Hepatocyte (in vitro differentiated cells): Measurements from ENCODE around the gene CSRP2. TPM values are rescaled to one million over a fixed set of nuclear protein-coding genes. Genes with fewer than 3 reads are reported as not detected.

Experiments used
- DNase-seq: peaks from one replicate; pipeline ENCODE4 v3.0.0-alpha.2; 2016; ENCODE audit warnings: low spot score
- H2AFZ ChIP-seq: fragments of 200-600 bp; sonication (generic); 2 replicates; pipeline ENCODE4 v1.6.0; 2016; ENCODE audit warnings: antibody characterized with exemption, mild to moderate bottlenecking
- H3K27ac ChIP-seq: fragments of 200-600 bp; sonication (generic); 2 replicates; pipeline ENCODE4 v1.5.1; 2016; ENCODE audit warnings: mild to moderate bottlenecking
- H3K27me3 ChIP-seq: fragments of 200-600 bp; sonication (generic); 2 replicates; pipeline ENCODE4 v1.6.1; 2016
- H3K36me3 ChIP-seq: fragments of 200-600 bp; sonication (generic); replicated peaks from 2 replicates; pipeline ENCODE4 v1.5.1; 2016; ENCODE audit warnings: low read depth; ENCODE audit not compliant: insufficient read depth
- H3K4me1 ChIP-seq: fragments of 200-600 bp; sonication (generic); 2 replicates; pipeline ENCODE4 v1.5.1; 2016; ENCODE audit warnings: mild to moderate bottlenecking, moderate library complexity; ENCODE audit not compliant: insufficient read depth
- H3K4me2 ChIP-seq: fragments of 200-600 bp; sonication (generic); 2 replicates; pipeline ENCODE4 v1.6.0; 2016
- H3K4me3 ChIP-seq: fragments of 200-600 bp; sonication (generic); 2 replicates; pipeline ENCODE4 v1.5.1; 2016; ENCODE audit warnings: mild to moderate bottlenecking
- H3K79me2 ChIP-seq: fragments of 200-600 bp; sonication (generic); 2 replicates; pipeline ENCODE4 v1.6.0; 2017; ENCODE audit warnings: mild to moderate bottlenecking
- H3K9me2 ChIP-seq: fragments of 200-600 bp; sonication (generic); replicated peaks from 2 replicates; pipeline ENCODE4 v1.6.0; 2017; ENCODE audit warnings: mild to moderate bottlenecking; ENCODE audit not compliant: insufficient read depth
- H3K9me3 ChIP-seq: fragments of 200-600 bp; sonication (generic); 2 replicates; pipeline ENCODE4 v1.5.1; 2016; ENCODE audit warnings: low read depth, mild to moderate bottlenecking
- H4K20me1 ChIP-seq: fragments of 200-600 bp; sonication (generic); 2 replicates; pipeline ENCODE4 v1.6.0; 2016; ENCODE audit warnings: mild to moderate bottlenecking; ENCODE audit not compliant: insufficient read depth, poor library complexity, severe bottlenecking
- CTCF ChIP-seq: fragments of 200-600 bp; sonication (generic); IDR thresholded peaks from 2 replicates; pipeline ENCODE4 v1.5.1; 2016; ENCODE audit warnings: antibody characterized with exemption, mild to moderate bottlenecking; ENCODE audit not compliant: poor library complexity
- EZH2 ChIP-seq: fragments of 200-600 bp; sonication (generic); IDR thresholded peaks from 2 replicates; pipeline ENCODE4 v1.6.1; 2016; ENCODE audit warnings: antibody characterized with exemption, mild to moderate bottlenecking, borderline replicate concordance
- EZH2phosphoT487 ChIP-seq: fragments of 200-600 bp; sonication (generic); IDR thresholded peaks from one replicate; pipeline ENCODE4 v1.6.1; 2018; ENCODE audit warnings: antibody characterized with exemption, mild to moderate bottlenecking, low read depth, moderate library complexity; ENCODE audit not compliant: unreplicated experiment, severe bottlenecking
- WGBS: methylation state at CpG from one replicate; pipeline ENCODE4 v1.1.6; 2016; ENCODE audit warnings: low lambda C conversion rate; ENCODE audit errors: missing lambda C conversion rate; 5-methylcytosine and 5-hydroxymethylcytosine counted together
- polyA plus RNA-seq: library from polyadenylated mRNA; unstranded; fragments of >200 nt; fragmentation: Nextera tagmentation; extraction: Ambion mirVana; gene quantifications from 2 replicates; pipeline ENCODE4 v1.2.1, GENCODE V29; 2016
- total RNA-seq: library from RNA; depleted of rRNA; stranded (reverse); fragments of >200 nt; gene quantifications from 2 replicates; pipeline ENCODE4 v1.2.3, GENCODE V29; 2014

Gene CSRP2
- total and polyA plus RNA-seq, 2 experiments from 2014 or later, result 92.1 to 110 TPM

- H3K27me3 ChIP-seq, result no peaks in the 10 kb centered on the region
- H3K36me3 ChIP-seq, result no peaks in the 10 kb centered on the region
- no peaks in the 10 kb centered on the region for H3K9me3 ChIP-seq
- no peak overlapping the region for H3K27ac ChIP-seq
- no peaks in the 10 kb centered on the region for H3K4me1 ChIP-seq
- no peak overlapping the region for H3K4me2 ChIP-seq
- no peaks in the 10 kb centered on the region for H3K9me2 ChIP-seq
- no peak overlapping the region for H3K4me3 ChIP-seq
- no peaks in the 10 kb centered on the region for H3K79me2 ChIP-seq
- H2AFZ ChIP-seq, result no peak overlapping the region
- no peaks in the 10 kb centered on the region for H4K20me1 ChIP-seq
- WGBS, result 77% methylated on average over 6 of the region's 6 CpGs
- DNase-seq, result no peak
- TF ChIP-seq EZH2 (no peak), EZH2phosphoT487 (no peak)
Measured at GRCh38 chr12:76908303-76909017, 29.6 kb upstream of the CSRP2 start.

GRCh38 chr12:76901628-76902380 is 23.0 kb upstream of the CSRP2 start:
- H3K27ac ChIP-seq, result no peak overlapping the region
- no peak overlapping the region for H2AFZ ChIP-seq
- H3K27me3 ChIP-seq, result no peaks in the 10 kb centered on the region
- no peak overlapping the region for H3K4me3 ChIP-seq
- H3K36me3 ChIP-seq, result no peaks in the 10 kb centered on the region
- DNase-seq, result no peak
- H3K4me1 ChIP-seq, result peaks cover 5% of the 10 kb centered on the region
- 54% methylated on average over 4 of the region's 4 CpGs for WGBS
- no peaks in the 10 kb centered on the region for H4K20me1 ChIP-seq
- H3K9me2 ChIP-seq, result no peaks in the 10 kb centered on the region
- no peak for TF ChIP-seq EZH2
- no peak for TF ChIP-seq EZH2phosphoT487
- no peak for TF ChIP-seq CTCF
- no peak overlapping the region for H3K4me2 ChIP-seq
- no peaks in the 10 kb centered on the region for H3K79me2 ChIP-seq
- no peaks in the 10 kb centered on the region for H3K9me3 ChIP-seq

- whole genome bisulfite sequencing, result 91% methylated on average over 2 of the region's 2 CpGs
- DNase-seq, result no peak
Measured at GRCh38 chr12:76899522-76899921, 20.7 kb upstream of the CSRP2 start.

More at GRCh38 chr12:76899522-76899921, 20.7 kb upstream of the CSRP2 start:
- Histone ChIP-seq H3K4me3 (no peak overlapping the region), H3K36me3 (no peaks in the 10 kb centered on the region), H3K9me2 (no peaks in the 10 kb centered on the region), H2AFZ (no peak overlapping the region), H3K4me1 (peaks cover 5% of the 10 kb centered on the region), H4K20me1 (no peaks in the 10 kb centered on the region), H3K27ac (no peak overlapping the region), H3K4me2 (no peak overlapping the region), H3K9me3 (no peaks in the 10 kb centered on the region), H3K27me3 (no peaks in the 10 kb centered on the region), H3K79me2 (no peaks in the 10 kb centered on the region)
- TF ChIP-seq EZH2 (no peak), CTCF (no peak), EZH2phosphoT487 (no peak)
